Fibroblast of skin of scalp (primary cell): ENCODE measurements around the gene CLEC18C. TPM values are rescaled to one million over a fixed set of nuclear protein-coding genes. Genes with fewer than 3 reads are reported as not detected.
"Not testable (repeated sequence)": the region's sequence is repeated elsewhere in the genome, so short reads cannot be mapped to it uniquely, and the experiment has no call there.

Experiments
- DNase-seq: peaks from one replicate; pipeline ENCODE4 v3.0.0-alpha.2; 2013
- polyA plus RNA-seq, 2 experiments: library from polyadenylated mRNA; unstranded; fragments of 120-200 nt; gene quantifications; one replicate each; pipeline ENCODE4 v1.2.1, GENCODE V29; 2013; ENCODE audit not compliant: insufficient read length in 2 of 2

CLEC18C gene
- polyA plus RNA-seq (2013, experiment 1 of 2; ENCODE audit: insufficient read length) = 0.05 TPM
- not detected for polyA plus RNA-seq (2013, experiment 2 of 2; ENCODE audit: insufficient read length)

DNA sequence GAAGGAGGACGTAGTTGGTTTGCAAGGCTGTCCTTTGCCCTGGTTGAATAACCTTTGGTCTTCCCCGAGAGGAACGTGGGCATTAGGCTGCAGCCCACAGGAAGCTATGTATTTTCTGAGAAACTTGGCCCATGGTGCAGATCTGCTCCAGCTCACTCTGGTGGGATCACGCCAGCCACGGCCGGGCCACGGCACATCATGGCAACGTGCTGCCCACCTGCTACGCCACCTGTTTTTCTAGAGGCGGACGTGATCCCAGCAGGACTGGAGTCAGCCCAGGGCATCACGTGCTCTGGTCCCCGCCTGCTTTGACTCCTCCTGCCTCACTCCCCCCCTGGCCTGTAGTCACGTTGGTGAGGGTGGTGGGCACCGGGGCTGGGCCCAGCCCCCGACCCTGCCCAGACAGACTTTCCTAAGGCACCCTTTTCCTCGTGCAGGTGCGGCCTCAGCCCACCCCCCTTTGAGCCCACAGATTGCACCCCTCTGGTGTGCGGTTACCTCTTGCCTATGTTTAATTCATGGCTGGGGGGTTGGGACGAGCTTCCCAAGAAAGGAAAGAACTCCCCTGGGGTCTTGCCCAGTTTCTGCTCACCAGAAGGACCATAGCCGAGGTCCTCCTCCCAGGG is at the start of gene CLEC18C:
CLEC18C (plus strand) TSS at position 576 of the 626 bp plus-strand sequence. CDS start 492 bp downstream, outside the sequence.
- DNase-seq = not testable (repeated sequence)

DNA sequence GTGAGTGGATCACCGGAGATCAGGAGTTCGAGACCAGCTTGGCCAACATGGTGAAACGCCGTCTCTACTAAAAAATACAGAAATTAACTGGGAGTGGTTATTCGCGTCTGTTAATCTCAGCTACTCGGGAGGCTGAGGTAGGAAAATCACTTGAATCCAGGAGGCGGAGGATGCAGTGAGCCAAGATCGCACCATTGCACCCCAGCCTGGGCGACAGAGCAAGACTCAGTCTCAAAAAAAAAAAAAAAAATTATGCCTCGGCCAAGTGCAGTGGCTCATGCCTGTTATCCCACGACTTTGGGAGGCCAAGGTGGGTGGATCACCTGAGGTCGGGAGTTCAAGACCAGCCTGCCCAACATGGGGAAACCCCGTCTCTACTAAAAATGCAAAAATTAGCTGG is 49.8 kb upstream of the CLEC18C start:
- DNase-seq = not testable (repeated sequence)

DNA sequence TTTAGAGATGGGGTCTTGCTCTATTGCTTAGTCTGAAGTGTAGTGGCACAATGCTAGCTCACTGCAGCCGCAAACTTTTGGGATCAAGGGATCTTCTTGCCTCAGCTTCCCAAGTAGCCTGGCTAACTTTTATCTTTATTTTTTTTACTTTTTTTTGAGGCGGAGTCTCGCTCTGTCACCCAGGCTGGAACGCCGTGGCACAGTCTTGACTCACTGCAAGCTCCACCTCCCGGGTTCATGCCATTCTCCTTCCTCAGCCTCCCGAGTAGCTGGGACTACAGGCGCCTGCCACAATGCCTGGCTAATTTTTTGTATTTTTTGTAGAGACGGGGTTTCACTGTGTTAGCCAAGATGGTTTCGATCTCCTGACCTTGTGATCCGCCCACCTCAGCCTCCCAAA is 47.4 kb upstream of the CLEC18C start:
- not testable (repeated sequence) for DNase-seq

DNA sequence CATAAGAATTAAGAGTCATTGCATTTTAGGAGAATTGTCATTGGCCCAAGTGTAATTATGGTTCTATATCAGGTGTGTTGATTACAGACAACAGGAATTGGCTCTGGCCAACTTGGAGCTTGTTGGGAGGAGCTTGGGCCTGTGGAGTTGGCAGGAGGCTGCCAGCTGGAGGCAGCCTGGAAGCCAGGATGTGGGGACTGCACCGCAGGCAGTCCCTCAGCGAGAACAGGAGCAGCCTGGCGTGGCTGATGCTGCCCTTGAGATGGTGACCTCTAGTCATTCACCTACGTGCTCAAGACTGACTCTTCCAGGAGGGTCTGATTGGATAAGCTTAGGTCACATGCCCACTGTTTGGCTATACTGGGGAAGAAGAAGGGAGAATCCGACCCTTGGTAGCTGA is 45.9 kb upstream of the CLEC18C start:
- not testable (repeated sequence) for DNase-seq

DNA sequence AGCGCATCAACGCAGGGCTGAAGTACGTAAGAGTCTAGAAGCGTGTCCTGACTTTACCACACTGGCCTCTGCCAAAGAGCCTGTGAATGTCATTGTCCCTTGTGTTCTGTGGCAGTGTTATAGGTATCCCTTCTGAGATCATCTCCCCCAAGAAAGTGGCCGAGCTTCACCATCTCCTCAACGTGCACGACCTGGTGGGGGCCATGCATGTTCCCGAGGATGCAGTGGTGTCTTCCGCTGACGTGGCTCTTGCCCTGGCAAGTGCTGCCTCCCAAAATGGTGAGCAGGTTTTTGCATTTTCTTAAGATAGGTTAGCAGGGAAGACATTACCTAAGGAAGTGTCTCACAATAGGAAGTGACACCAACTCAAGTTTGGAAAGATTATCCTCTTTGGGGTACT is 44.7 kb upstream of the CLEC18C start:
- DNase-seq = not testable (repeated sequence)

DNA sequence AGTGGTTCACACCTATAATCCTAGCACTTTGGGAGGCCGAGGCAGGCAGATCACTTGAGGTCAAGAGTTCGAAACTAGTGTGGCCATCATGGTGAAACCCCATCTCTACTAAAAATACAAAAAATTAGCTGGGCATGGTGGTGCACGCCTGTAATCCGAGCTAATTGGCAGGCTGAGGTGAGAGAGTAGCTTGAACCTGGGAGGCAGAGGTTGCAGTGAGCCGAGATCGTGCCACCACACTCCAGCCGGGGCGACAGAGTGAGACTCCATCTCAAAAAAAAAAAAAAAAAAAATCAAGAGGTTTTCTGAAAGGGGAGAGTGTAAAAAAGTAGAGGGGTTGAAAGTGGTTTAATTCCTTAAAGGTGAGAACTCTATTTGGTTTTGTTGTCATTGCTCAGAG is 37.8 kb upstream of the CLEC18C start:
- DNase-seq = not testable (repeated sequence)

DNA sequence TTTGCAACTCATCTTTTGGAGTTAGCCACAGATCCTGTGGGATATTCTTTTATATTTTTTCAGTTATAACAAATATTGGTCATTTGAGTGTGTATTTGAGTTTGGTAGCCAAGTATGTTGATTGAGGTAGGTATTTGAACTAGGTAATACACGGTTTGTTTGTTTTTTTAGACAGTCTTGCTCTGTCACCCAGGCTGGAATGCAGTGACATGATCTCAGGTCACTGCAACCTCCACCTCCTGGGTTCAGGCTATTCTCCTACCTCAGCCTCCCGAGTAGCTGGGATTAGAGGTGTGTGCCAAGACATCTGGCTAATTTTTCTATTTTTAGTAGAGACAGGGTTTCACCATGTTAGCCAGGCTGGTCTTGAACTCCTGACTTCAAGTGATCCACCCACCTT is 37.0 kb upstream of the CLEC18C start:
- DNase-seq = not testable (repeated sequence)

DNA sequence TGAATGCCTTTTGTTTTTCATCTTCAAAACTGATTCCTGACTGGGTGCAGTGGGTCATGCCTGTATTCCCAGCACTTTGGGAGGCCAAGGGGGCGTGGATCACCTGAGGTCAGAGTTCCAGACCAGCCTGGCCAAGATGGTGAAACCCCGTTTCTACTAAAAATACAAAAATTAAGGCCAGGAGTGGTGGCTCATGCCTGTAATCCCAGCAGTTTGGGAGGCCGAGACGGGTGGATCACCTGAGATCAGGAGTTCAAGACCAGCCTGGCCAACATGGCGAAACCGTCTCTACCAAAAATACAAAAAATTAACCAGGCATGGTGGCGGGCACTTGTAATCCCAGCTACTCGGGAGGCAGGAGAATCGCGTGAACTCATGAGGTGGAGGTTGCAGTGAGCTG is 30.8 kb upstream of the CLEC18C start:
- not testable (repeated sequence) for DNase-seq

DNA sequence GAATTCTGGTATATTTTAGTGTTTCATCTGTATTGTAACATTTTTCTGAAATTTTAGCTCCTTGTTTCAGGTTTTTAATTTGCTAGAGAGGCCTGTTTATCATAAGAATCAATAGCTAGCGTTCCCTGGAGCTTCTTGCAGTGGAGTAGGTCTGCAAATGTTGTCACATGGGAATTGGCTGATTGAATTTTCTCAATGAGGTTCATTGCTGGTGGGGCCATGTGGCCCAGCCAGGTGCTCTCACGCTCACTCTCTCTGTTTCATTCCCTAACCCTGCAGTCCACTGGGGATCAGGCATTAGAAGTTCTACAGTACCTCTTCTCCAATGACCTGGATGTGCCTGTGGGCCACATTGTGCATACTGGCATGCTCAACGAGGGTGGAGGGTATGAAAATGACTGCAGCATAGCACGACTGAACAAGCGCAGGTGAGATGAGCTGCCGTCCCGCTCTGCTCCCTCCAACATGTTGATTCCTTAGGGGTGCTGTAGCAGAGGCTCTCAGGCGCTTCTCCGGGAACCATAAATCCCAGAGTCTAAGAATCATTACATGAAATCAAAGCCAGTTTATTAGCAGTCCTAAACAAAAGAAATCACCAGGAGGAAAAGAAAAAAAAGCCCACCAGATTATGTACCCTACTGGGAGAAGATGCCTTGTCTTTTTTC is 30.2 kb upstream of the CLEC18C start:
- not testable (repeated sequence) for DNase-seq

DNA sequence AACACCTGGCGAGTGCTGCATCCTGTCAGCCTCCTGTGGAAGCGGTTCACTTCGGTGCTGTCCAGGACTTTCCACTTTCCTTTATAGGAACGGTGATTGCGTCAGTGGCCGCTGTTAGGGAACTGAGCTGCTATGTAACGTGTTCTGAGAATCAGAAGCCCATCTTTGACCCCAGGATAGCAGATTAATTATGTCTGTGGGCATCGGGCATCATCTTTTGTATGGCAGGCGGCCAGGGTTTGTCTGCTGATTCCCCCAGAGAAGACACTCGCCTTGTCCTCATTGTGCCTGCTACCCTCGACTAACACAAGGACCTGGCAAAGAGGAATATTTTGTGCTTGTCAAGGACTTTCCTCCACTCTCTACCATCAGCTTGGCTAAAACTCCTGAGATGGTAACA is 25.7 kb upstream of the CLEC18C start:
- DNase-seq = not testable (repeated sequence)

DNA sequence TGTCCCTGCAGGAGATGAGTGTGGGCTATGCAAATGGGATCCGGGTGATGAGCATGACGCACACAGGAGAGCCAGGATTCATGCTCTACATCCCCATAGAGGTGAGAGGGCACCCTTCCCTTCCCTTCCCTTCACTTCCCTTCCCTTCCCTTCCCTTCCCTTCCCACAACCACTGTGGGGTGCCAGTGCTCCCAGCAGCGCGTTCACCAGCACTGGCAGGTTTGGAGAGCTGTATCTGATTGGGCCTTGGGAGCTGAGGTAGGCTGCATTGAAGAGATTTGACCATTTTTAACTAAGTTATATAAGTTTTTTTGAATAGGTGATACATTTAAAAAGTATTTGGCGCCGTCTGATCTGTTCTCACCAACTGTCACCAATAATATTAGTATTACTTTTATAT is 25.1 kb upstream of the CLEC18C start:
- DNase-seq = not testable (repeated sequence)

DNA sequence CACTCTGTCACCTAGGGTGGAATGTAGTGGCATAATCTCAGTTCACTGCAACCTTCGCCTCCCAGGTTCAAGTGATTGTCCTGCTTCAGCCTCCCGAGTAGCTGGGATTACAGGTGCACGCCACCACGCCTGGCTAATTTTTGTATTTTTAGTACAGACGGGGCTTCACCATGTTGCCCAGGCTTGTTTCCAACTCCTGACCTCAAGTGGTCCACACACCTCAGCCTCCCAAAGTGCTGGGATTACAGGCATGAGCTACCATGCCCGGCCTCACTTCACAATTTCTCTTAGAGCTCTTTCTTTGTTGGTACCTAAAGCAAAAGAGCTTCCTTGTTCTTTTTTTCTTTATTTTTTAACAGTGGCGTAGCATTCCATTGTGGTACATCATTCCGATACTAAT is 24.3 kb upstream of the CLEC18C start:
- not testable (repeated sequence) for DNase-seq

DNA sequence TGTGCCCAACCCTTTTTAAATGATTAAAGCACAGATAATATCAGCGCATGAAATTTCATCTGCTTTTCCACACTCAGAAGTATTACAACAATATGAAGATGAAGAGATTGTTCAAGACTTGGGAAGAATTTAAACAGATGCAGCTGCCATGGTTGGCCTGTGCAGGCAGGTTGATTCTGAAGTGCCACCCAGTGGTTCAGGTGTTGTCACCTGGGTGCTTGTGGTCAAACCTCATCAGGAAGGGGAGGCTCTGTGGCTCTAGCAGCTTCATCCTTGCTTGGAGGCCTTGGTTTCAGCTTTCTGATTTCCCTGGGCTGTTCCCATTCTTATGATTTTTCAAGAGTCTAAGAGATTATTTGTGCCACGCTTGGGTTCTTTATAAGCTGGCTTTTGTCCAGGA is 22.2 kb upstream of the CLEC18C start:
- DNase-seq = no peak

DNA sequence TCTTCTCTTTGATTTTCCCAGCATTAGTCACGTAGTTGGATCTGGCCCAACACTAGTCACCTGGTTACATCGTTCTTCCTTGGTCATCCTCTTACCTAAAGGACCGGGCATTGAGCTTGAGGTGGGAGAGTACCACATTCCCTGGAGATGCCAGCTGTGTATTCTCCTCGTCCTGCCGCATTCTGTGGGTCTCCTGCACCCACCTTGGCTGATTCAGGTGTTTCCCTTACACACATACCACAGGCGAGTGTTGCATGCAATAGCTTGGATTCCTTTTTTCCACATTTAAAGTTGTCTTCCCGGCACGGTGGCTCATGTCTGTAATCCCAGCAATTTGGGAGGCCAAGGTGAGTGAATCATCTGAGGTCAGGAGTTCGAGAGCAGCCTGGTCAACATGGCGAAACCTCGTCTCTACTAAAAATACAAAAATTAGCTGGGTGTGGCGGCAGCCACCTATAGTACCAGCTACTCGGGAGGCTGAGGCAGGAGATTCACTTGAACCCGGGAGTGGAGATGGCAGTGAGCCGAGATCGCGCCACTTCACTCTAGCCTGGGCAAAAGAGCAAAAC is 21.6 kb upstream of the CLEC18C start:
- no peak for DNase-seq

DNA sequence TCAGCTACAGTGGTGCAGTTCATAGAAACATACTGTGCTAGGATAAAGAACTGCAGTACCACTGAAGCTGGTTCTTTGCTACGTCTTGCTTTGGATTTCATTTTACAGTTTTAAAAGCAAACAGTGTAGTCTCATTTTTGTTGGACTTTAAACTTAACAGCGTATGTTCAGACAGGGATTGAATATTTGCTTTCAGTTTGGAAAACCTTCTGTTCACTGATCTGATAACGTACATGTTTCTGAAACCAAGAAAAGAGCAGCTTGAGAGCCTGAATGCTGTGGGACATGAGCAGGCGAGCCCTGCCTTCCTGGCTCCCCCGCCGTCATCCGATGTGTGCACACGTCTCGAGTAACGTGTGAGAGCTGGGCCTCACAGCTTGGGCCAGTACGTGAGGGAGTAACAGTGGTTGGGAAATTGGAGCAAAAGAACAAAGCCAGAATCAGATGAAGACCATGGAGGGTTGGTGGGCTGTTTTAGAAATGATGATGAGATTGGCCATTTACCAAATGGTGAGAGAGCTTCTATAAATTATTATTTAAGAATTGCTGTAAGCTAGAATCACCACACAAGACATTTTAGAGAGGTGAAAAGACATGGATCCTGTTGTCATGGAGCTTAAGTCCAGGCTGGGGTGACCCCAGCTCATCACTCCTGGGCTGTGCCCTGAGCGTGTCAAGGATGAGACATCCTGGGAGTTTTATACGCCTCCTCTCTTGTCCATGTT is 20.8 kb upstream of the CLEC18C start:
- DNase-seq = no peak

DNA sequence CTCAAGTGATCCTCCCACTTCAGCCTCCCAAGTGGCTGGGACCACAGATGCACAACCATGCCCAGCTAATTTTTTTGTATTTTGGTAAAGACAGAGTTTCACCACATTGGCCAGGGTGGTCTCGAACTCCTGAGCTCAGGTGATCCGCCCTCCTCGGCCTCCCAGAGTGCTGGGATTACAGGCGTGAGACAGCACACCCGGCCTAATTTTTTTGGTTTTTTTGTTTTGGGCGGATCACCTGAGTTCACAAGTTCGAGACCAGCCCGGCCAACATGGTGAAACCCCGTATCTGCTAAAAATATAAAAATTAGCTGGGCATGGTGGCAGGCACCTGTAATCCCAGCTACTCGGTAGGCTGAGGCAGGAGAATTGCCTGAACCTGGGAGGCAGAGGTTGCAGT is 18.9 kb upstream of the CLEC18C start:
- not testable (repeated sequence) for DNase-seq

DNA sequence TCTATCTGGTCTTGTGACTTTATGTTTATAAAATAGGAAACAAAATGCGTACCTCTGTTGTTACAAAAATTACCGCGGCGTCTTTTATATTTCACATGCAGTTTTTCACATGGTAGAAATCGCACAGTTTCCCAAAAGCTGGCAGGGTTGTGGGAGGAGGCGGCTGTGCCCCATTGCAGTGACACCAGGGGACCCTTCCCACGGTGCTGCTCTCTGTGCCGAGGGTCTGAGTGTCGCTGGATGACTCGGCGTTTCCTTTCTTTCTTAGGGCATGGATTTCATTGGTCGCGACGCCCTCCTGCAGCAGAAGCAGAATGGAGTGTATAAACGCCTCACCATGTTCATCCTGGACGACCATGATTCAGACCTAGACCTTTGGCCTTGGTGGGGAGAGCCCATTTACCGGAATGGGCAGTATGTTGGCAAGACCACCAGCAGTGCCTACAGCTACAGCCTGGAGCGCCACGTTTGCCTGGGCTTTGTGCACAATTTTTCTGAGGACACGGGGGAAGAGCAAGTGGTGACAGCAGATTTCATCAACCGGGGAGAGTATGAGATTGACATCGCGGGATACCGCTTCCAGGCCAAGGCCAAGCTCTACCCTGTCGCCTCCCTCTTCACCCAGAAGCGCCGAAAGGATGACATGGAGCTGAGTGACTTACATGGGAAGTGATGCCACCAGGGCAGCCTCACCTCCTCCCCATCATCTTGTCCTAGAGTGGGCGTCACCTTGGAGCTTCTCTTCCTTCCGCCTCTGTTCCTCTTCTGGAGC is 17.2 kb upstream of the CLEC18C start:
- no peak for DNase-seq

DNA sequence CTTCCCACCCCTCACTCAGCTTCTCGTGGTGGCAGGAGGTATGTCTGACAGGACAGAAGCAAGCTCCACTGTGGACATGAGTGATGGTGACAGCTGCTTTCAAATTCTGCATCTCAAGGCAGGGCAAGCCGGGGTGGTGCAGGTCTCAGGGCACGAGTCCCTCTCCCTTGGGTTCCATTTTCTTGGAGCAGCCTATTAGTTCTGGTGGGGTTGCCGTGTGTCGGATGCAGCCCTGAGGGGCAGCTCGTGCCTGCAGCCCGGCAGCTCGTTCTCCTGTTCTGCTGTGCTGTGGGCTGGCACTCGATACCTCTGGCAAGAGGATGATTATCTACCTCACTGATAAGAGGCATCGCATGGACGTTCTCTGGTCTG is 16.5 kb upstream of the CLEC18C start:
- DNase-seq = no peak

DNA sequence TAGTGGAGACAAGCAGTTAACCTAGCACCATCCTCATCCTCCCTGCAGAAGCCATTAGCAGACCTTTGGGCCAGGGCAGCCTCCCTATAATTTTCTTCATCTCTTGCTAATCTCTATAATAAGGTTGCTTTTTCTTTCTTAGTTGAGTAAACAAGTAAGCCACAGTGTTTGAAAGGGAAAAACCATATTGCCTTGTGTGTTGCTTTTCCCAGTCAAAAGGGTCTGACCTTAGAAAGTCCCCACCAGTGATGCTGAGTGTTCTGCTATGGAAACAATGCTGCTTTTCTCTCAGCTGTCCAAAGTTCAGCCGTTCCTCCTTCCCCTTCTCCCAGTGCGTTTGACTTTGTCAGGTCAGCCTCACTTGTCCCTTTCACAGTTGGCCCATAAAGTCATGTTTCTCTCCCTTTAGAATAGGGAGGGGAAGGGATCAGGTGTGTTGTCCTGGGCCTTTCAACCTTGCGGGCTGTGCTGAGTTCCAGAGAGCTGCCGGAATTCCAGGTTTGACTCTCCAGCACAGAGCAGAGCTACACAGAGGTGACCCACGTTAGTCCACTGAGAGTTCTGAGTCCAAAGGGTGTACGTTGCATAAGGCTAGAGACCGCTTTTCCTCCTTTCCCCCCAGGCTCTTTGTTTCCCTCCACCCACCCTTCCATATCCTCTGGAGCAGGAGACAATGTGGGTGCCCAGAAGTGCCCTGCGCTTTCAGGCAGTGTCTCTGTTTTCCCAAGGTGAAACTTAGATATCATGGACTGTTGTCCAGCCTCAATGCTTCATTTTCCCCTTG is 15.9 kb upstream of the CLEC18C start:
- DNase-seq = no peak

DNA sequence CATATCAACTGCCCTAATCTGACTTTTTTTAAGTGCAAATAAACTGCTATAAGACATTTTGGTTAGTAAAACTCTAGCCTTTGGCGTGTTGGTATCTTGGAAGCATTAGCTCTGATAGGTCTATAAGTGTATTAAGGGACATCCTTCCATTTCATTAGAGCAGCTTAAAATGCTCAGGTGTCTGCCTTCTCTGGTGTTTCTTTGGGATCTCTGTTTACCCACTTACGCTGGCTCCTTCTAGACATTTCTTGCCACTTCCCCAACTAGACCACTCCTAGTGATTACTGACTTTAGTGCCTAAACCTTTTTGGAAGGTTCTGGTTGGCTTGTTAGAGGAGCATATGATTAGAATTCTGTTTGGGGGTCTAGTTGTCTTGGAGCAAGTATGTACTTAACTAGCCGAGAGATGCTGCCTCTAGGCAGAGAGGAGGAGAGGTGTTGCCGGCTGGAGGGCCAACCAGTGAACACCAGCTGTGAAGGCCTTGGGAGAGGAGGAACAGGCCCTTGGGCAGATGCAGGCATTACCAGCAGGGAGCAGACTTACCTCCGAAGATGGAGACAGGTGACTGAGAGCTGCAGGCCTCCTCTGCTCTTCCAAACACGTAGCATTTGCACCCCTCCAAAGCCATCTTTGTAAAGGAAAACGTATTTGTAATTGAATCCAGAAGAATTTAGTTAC is 15.2 kb upstream of the CLEC18C start:
- DNase-seq = no peak
